Activated gamma-delta T cell (primary cell): ENCODE measurements around the gene CDH8.

Source experiments
- DNase-seq: peaks from one replicate; lab custom pipeline; 2025; lab: John Stamatoyannopoulos, UW

The CDH8 gene

DNA sequence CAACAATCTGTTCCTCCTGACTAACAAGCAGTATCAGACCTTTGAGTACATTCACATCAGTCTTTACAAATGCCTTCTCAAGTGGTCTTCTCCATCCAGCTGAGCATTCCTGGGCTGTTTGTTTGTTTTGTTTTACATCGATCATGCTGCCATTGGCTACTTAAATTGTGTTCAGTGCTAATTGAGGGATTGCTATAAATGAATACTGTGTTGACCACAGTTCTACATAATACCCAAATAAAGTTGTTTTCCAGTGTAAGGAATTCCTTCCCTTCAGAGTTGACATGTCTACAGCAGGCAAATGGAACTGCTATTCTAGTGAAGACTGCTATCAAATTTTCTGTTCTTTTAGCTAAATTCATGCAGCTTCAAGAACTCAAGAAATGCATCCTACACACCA lies 3.2 kb downstream of the CDH8 start:
- no peak for DNase-seq

DNA sequence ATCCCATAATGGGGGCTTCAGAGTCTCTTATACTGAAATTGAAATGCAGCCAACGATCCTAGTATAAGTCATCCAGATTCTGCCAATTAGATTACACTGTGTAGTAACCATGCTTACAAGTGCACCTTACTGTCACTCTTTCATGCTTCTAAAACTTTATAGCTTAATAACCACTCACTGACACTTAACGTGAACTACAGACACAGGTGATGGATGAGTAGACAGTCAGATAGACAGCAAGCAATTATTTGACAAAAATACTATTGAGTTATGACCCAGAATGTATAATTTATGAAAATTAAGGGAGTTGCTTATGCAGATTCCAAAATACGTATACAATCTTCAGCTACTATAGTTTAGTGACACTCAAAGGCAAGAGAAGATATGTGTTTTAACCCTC lies 6.3 kb downstream of the CDH8 start:
- DNase-seq: no peak

DNA sequence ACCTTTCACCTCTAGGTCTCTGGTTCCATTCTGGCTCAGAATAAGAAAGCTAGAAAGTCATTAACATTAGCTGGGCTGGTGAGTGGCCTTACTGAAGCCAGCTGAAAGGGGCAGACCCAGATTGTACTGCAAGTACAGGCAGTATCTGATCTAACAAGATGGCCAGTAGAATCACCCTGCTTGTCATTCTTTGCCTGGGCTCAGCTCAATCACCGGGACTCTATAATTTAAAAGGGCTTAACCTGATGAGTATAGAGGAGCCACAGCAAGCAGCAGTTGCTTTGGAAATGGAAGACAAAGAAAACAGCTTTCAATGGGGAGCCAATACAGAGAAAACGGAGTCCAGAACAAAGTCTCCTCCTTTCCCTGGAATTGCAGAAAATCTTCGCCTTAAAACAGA lies 13.6 kb downstream of the CDH8 start:
- DNase-seq: no peak

DNA sequence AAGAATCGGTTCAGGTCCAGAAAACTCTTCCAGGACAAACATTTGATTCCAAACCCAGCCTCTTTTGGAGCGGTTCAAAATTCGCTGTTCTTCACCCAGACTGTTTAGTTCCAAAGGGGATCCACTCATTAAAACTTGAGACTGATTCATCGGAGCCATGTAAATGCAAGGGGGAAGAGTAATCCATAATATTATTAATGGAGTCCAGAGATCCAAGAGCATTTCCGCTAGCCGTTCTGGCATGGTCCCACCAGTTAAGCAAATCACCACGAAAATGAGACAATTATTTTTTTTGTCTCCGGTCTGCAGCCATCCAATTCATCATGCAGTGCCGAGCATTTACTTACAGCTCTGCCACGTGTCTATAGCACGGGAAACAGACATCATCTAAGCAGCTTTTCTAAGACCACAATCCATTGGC lies 15.1 kb downstream of the CDH8 start:
- DNase-seq: no peak

DNA sequence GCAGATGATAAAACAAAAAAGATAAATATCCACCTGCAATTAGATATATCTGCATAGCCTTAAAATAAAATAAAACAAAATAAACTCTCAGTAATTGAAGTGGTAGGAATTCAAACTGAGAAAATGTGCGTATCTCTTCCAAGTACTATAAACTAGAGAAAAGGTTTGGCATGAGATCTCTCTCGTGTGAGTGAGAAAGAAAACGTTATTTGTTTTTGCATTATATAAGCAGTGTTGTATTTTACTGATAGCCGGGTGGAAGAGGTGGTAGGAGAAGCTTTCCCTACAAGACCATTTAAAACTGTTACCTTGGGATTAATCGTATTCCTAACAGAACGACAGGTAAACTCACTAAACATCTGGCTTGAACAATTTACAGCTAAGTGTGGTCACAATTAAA lies 15.6 kb downstream of the CDH8 start:
- no peak for DNase-seq

DNA sequence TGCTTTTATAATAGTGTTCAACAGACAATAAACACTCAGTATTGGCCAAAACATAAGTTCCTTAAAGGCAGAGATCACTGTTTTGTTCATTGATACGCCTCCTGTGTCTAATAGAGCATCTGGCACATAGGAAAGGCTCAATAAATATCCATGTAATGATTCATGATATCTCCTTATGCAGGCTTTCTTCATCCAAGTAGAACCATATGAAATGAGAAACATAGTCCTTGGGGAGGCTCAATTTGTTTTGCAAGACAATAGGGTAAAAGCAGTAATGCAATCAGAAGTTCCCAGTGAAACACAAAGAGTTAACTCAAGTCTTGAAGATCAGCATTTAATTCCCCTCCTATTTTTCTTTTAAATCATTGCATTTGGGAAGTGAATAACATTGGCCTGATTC lies 16.4 kb downstream of the CDH8 start:
- DNase-seq: no peak

DNA sequence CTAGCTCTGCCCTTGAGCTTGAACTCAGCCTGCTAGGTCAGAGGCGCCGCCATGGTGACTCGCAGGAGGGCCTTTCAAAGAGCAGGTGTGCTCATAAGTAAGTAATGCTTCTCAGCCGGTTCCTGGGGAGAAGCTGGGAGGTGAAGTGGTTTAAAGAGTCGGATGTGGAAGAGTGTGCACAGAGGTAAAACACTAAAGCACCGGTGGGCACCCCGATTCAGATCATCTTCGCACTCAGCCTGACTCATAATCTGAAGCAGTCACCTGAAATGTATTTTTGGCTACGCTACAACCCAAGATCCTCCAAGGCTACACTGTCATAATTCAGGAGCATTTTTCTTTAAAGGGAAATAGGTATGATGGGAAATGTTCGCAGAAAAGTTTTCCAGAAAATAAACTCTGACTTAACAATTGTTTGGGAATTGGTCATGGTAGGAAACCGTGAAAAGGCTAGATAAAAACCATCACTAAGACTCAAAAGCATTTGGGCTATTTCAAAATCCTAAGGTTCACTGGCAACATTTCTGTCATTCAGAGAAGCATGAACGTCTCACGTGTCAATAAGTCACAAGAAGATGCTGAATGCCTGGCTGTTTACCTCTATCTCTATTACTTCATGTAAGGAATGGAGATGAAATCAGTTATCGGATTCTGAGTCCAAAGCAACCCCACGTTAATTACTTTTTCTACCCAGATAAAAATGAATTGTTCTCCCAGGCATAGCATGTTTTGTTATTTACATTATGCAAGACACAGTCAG lies 17.8 kb downstream of the CDH8 start:
- no peak for DNase-seq

DNA sequence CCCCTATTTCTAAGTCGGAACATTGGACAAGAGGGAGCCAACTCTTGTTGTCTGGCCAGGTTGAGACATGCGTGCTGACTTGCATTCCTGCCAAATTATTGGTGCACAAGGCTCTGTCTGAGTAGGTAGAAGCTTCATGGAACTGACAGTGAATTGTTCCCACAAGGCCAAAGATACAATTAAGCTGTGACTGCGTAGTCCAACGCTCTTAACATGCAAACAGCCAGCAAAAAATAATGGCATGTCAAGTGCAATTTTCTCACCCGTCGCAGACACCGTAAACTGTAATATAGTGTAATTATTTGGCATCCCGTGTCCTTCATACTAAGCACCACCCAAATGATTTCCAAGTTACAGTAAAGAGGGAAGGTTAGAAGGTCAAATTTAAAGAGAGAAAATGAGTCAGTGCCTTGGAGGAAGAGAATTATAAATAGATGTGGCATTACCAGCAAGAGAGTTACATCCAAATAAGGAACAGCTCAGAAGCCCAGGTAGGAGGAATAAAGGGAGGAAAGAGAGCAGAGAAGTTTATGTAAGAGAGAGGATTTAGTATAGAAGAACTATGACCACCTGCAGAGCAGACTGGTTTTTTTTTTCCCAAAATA lies 21.8 kb downstream of the CDH8 start:
- DNase-seq: no peak

DNA sequence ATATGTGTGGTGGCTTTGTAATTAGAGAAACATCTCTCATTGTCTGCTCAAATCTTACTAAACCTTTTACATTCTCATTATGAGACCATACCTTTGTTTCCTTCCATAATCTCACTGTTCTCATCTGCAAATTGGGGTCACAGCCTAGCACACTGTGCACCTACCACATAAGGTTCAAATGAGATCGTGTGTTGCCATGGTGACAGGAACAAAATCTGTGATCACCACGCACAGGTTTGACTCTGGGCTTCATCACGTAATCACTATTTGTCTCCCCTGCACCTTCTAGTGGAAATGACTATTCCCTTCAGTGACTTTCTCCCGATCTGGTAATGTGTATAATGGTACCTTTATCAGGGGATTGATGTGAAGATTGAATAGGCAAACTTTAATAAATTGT lies 26.1 kb downstream of the CDH8 start:
- DNase-seq: no peak

DNA sequence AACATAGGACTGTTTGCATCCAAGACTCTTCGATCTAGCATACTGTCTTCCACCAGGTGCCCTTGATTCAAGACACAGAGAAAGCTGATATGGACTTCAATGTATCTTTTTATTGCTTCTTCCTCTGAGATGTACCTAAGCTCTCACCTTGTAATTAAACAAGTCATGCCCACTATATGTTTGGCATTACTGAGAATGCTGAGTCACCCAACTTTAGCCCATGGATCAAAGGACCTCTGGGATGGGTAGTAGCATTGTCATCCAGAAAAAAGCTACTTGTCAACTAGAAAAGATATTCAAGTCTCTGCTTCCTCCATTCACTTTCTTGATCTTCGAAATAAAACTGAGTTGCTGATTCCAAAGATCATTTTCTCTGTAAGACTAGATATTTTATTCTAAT lies 37.8 kb downstream of the CDH8 start:
- no peak for DNase-seq

DNA sequence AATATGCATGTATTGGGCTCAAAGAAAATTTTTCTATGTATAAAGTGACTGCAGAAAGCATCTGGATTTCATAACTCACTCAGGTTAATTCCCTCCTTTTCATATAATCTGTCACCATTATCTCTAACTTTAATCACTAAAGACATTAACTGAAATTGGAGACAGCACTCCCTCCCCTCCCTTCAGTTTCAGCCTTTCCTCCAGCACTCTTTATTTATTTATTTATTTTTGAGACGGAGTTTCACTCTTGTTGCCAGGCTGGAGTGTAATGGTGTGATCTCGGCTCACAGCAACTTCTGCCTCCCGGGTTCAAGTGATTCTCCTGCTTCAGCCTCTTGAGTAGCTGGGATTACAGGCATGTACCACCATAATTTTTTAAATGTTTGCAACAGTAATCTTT lies 43.1 kb downstream of the CDH8 start:
- no peak for DNase-seq

DNA sequence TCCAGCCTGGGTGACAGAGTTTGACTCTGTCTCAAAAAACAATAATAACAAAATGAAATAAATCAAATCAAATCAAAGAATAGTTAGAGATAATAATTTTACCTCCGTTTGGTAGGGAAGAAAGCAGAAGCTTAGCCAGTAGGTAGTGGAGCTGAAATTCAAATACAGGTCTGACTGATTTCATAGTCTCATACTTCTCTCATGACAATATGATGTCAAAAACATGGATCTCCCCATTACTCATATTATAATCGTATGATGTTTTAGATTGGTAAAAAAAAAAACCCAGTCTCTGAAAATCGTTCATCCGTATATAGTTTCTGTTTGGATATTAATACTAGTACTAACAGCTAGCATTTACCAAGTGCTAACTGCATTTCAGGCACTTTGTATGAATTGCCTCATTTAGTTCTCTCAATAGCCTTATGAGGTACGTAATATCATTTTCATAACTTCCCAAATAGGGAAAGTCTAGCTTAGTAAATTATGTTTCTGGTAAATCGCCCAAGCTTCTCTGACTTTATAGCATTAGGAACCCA lies 48.7 kb downstream of the CDH8 start:
- no peak for DNase-seq

DNA sequence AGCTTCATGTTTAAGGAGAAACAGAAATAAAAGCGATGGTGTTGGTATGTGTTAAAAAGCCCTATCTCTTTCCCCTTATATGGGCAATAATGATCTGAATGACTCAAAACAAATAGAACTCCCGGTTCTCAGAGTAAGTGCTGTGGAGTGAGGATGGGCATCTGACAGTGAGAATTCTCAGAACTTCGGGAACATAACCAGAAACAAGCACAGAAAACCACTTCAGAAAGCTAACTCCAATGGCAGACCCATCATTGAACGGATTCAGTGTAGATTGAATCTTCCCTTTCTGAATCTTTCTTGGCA lies 67.2 kb downstream of the CDH8 start:
- DNase-seq: no peak

DNA sequence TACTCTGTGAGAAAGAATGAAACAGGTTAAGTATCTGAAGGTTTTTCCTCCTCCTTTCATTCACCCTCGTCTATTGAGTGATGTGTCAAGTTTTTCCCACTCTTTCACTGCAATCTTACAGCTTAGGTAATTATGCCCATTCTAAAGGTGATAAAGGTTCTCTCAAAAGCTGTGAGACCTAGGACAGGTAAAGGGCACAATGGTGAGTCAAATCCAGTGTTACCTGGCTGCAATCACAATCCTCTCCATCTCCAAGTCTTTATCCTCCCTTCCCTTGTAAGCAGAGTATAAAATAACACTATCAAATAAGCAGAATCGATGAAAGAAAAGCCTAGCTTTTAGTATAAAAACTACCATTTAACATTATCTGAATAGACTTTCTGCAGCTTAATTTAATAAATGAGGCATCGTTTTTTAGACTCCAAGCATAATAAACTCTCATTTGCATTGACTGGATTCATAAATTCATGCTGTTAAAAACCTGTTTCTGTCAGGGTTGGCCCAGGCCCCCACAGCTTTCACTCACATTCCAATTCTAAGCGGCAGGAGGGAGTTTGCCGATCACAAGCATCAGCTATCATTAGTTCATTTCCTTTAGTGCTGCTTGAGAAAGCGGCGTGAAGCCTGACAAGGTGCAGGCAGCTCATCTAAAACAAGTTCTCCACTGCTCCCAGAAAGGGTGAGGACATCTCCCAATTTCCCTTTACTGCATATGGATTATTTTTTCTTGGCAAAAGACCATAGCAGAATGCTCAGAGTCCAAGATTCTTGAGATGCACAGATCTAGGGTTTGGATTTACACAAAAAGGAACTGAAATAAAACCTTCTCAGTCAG lies 67.8 kb downstream of the CDH8 start:
- no peak for DNase-seq

DNA sequence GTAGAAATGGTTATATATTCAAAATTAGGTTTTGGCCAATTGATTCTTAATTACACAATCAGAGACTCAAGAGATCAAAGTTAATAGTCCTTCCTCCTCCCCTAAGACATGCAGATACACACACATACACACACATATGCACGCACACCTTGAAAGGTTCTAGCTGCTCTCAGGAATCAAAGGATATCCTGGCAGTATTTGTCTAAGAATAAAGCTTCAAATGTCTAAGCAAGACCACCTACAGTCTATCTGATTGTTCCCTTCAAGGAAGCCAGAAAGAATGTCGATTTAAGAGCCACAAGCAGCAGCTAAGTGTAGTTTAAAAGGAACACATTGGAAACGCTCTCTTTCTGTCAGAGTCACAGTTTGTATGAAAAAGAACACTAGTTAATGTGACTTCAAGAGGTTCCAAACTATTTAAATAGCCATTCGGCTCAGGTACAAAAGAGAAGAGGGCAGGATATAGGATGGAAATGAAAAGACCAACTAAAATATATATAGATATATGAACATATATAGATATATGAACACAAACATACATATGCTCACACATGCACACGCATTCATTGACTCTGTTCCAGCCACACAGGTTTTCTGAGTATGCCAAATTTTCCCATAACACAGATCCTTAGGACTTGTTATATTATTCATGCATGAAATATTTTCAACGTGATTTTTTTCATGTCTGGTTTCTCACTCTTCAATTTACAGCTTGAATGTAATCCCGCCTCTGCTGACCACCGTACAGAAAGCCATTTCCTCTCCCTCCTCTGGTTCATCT lies 79.0 kb downstream of the CDH8 start:
- DNase-seq: no peak

DNA sequence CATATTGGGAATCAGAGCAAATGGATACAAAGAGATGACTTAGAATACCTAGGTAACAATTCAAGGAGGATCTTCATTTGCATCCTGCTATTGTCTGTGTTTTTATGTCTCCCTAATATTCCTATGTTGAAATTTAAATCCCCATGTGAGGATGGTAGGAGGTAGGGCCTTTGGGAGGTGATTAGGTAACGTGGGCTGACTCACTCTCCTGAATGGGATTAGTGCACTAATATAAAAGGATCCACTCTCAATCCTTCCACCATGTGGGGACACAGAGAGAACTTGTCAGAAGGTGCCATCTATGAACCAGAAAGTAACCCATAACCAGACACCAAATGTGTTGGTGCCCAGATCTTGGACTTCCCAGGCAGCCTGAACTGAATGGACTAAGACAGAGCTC lies 83.4 kb downstream of the CDH8 start:
- no peak for DNase-seq

DNA sequence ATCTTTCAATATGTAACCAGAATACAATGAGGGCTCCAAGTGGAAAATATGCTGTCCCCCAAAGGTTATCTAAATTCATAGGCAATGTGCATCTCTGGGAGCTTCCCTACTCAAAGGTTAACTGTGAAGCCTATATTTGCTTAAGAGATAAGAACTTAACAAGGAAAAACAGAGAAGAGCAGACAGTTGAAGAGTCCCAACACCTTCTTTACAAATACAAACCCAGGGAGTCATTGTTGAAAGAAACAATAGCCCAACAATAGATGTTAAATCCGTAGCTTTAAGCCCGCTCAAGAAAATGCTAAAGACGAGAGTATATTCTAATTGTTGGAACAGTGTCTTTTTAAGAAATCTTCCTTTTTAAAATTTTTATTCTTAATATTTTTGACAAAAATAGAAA lies 87.8 kb downstream of the CDH8 start:
- no peak for DNase-seq

DNA sequence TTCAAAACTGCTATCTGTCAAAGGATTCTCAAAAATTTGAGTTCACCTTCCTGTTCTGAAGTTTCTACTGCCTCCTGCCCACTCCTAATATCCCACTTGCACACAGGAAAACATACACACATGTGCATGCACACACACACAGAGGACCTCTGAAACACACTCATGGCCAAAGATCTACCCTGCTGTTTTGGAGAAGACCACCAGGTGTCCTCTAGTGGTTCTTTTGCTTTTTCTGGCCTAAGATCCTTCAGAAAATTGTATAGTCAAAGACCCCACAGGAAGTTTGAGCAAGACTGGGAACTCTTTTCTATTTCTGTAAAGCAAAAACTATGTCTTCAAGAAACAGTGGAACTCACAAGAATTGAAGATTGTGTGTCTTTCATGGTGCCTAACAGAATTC lies 90.2 kb downstream of the CDH8 start:
- no peak for DNase-seq

DNA sequence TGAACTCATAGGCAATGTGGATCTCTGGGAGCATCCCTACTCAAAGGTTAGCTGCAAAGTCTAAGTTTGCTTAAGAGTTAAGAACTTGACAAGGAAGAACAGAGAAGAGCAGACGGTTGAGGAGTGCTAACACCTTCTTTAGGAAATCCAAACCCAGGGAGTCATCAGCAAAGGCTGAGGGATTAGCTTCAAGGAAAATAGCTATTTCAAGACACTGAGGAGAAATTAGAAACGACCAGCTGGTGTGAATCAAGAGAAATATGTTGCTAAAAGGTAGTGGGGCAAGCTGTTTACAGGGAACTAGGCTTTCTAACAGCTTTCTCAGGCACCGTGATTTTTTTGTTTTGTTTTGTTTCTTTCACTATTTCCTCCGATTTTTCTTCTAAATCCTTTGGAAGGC lies 90.7 kb downstream of the CDH8 start:
- DNase-seq: no peak

DNA sequence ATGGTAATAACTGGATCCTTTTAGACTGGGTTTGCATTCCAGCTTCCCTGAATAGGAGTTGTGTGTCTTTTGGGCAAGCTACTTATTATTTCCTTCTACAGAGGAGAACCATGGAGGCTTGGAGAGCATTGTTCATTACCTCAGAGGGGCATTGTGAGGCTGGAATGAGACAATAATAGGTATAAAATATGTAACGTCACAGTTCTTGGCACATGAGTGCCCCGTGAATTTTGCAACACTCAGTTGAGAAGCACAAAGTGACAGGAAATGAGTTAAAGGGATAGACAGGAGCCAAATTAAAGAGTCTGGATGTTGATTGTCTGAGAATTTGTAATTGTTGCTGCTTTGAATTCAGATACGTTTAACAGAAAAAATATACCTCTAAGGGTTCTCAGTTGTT lies 92.2 kb downstream of the CDH8 start:
- DNase-seq: no peak

DNA sequence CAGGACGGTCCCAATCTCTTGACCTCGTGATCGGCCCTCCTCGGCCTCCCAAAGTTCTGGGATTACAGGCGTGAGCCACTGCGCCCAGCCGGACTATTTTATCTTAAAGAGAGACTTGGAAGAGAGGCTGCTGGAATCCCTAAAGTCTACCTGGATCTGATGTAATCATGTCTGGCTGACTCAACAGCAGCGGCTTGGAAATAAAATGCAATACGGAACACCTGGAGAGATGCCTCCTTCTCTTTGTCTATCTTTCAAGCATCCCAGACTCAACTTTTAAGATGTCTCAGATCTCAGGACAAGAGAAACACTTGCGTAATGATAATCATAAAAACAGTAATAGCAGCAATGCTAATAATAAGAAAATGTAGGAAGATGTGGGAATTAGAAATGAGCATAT lies 95.6 kb downstream of the CDH8 start:
- no peak for DNase-seq

DNA sequence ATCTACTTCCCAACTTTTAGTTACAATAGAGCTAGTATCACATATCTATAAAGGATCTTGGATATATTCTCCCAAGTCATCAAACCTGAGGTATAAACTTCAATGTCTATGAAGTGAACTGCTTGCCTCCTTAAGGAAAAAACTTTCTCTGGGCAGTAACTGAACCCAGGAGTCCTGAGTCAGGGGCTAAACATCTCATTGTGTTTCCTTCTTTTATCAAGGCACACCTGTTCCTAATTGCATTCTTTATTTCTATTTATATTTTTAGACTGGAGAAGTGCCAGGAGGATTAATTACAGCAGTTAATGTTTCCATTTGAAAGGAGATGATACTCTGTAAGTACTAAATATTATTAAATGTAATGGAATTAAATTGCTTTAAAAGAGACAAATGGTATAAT lies 98.6 kb downstream of the CDH8 start:
- no peak for DNase-seq
